Measurements from ENCODE around the gene UBE2Q1. TPM values are rescaled to one million over a fixed set of nuclear protein-coding genes. Genes with fewer than 3 reads are reported as not detected.

UBE2Q1 gene
- total RNA-seq, 1 experiment from 2014 or later = 52.8 TPM

GRCh38 chr1:154529308-154529707 lies 29.2 kb downstream of the UBE2Q1 start:
- Histone ChIP-seq H3K27me3 (ENCODE audit: insufficient read depth, low read depth) (peaks cover 9% of the 10 kb centered on the region; the same call in 1 of the 2 replicates), H3K4me1 (replicated peaks; ENCODE audit: insufficient read depth) (no peaks in the 10 kb centered on the region), H3F3A (ENCODE audit: insufficient read depth, low read depth) (no peaks in the 10 kb centered on the region), H3K9me2 (ENCODE audit: insufficient read depth) (peaks cover 5% of the 10 kb centered on the region; the same call in 1 of the 2 replicates), H3K79me2 (ENCODE audit: low read depth) (no peaks in the 10 kb centered on the region), H3K4me2 (no peak overlapping the region), H3K9me3 (ENCODE audit: insufficient read depth, low read depth) (no peaks in the 10 kb centered on the region), H3K27ac (no peak overlapping the region), H3K36me3 (ENCODE audit: low read depth) (no peaks in the 10 kb centered on the region), H3K4me3 (no peak overlapping the region), H4K20me1 (ENCODE audit: insufficient read depth) (no peaks in the 10 kb centered on the region), H2AFZ (no peak overlapping the region)
- no peak for DNase-seq
- ChIA-PET CTCF (no interaction called here), POLR2A (ENCODE audit: unreplicated experiment) (no interaction called here)
- no TSS peak for BruUV-seq (replicated peaks)
- intact Hi-C loops (cut with micrococcal nuclease; ENCODE audit: unreplicated experiment) = no loop called here
- TF ChIP-seq EZH2 (IDR thresholded peaks at IDR 0.05; ENCODE audit: low read depth) (no peak), CTCF (conservative IDR thresholded peaks at IDR 0.05) (no peak)

- H3K36me3 ChIP-seq (ENCODE audit: low read depth) = no peaks in the 10 kb centered on the region
- BruUV-seq (replicated peaks) = no TSS peak
- peaks cover 20% of the 10 kb centered on the region for H3K27me3 ChIP-seq (ENCODE audit: insufficient read depth, low read depth)
- H4K20me1 ChIP-seq (ENCODE audit: insufficient read depth) = no peaks in the 10 kb centered on the region
- TF ChIP-seq CTCF (conservative IDR thresholded peaks at IDR 0.05) (no peak), EZH2 (IDR thresholded peaks at IDR 0.05; ENCODE audit: low read depth) (no peak)
- H3K9me3 ChIP-seq (ENCODE audit: insufficient read depth, low read depth) = no peaks in the 10 kb centered on the region
- no peaks in the 10 kb centered on the region for H3F3A ChIP-seq (ENCODE audit: insufficient read depth, low read depth)
- H3K9me2 ChIP-seq (ENCODE audit: insufficient read depth) = peaks cover 5% of the 10 kb centered on the region; the same call in 1 of the 2 replicates
- no peak overlapping the region for H3K27ac ChIP-seq
- H3K79me2 ChIP-seq (ENCODE audit: low read depth) = no peaks in the 10 kb centered on the region
- H3K4me1 ChIP-seq (replicated peaks; ENCODE audit: insufficient read depth) = no peaks in the 10 kb centered on the region
- intact Hi-C loops (cut with micrococcal nuclease; ENCODE audit: unreplicated experiment) = no loop called here
- H3K4me2 ChIP-seq = no peak overlapping the region
- ChIA-PET CTCF (no interaction called here), POLR2A (ENCODE audit: unreplicated experiment) (no interaction called here)
- DNase-seq = no peak
- no peak overlapping the region for H3K4me3 ChIP-seq
- H2AFZ ChIP-seq = no peak overlapping the region
Observed at GRCh38 chr1:154527192-154527591, 31.3 kb downstream of the UBE2Q1 start.

GRCh38 chr1:154524881-154525280 lies 33.6 kb downstream of the UBE2Q1 start:
- ChIA-PET POLR2A (ENCODE audit: unreplicated experiment) (interaction anchor here (0.7 kb wide), 1 partner anchor 1076 kb away, joined by 4 read pairs; no protein-coding TSS in a partner anchor), CTCF (no interaction called here)
- H3K9me2 ChIP-seq (ENCODE audit: insufficient read depth) = peaks cover 5% of the 10 kb centered on the region; the same call in 1 of the 2 replicates
- H3F3A ChIP-seq (ENCODE audit: insufficient read depth, low read depth) = no peaks in the 10 kb centered on the region
- no peak overlapping the region for H3K4me2 ChIP-seq
- H3K4me3 ChIP-seq = no peak overlapping the region
- no peak overlapping the region for H3K27ac ChIP-seq
- no peaks in the 10 kb centered on the region for H3K9me3 ChIP-seq (ENCODE audit: insufficient read depth, low read depth)
- H3K79me2 ChIP-seq (ENCODE audit: low read depth) = no peaks in the 10 kb centered on the region
- H4K20me1 ChIP-seq (ENCODE audit: insufficient read depth) = no peaks in the 10 kb centered on the region
- H2AFZ ChIP-seq = no peak overlapping the region
- TF ChIP-seq CTCF (conservative IDR thresholded peaks at IDR 0.05) (no peak), EZH2 (IDR thresholded peaks at IDR 0.05; ENCODE audit: low read depth) (no peak)
- H3K27me3 ChIP-seq (ENCODE audit: insufficient read depth, low read depth) = peaks cover 38% of the 10 kb centered on the region
- no TSS peak for BruUV-seq (replicated peaks)
- H3K36me3 ChIP-seq (ENCODE audit: low read depth) = no peaks in the 10 kb centered on the region
- DNase-seq = no peak
- no peaks in the 10 kb centered on the region for H3K4me1 ChIP-seq (replicated peaks; ENCODE audit: insufficient read depth)
- intact Hi-C loops (cut with micrococcal nuclease; ENCODE audit: unreplicated experiment) = no loop called here

Data from PC-9 (cell line).